K562 (cell line): ENCODE data around the gene MUSTN1. TPM values are rescaled to one million over a fixed set of nuclear protein-coding genes. Genes with fewer than 3 reads are reported as not detected.
A peak's percentile ranks its signal among the peaks of the same experiment; 100 is the strongest.

Experiments
- ATAC-seq: fragments of 200-7000 bp; cut with Tn5 transposase; 3 replicates; pipeline ENCODE4 v1.9.1; 2020; ENCODE audit warnings: moderate library complexity
- BruUV-seq: library from RNA; stranded (reverse); fragments of 400-500 nt; replicated peaks from 2 replicates; lab custom pipeline; 2021; lab: Mats Ljungman, UMichigan
- CTCF ChIA-PET: fragments of 300-600 bp; formaldehyde crosslinking; extraction: SDS; loops from one replicate; lab custom pipeline; 2021; ENCODE audit warnings: low intra/inter-chr PET ratio; lab: Yijun Ruan, JAX
- POLR2A ChIA-PET: fragments of 300-600, 350-650 bp; sonication (Branson Sonifier 250); formaldehyde crosslinking; extraction: SDS; loops from one replicate; lab custom pipeline; 2021; ENCODE audit warnings: antibody characterized with exemption, inconsistent platforms; lab: Yijun Ruan, JAX
- DNase-seq, 4 experiments: peaks; one replicate each; pipeline versions ENCODE4 v3.0.0 to v3.0.0-alpha.2; 2011 to 2018; ENCODE audit warnings: low spot score in 3 of 4, mixed read lengths in 3 of 4; ENCODE audit errors: extremely low read depth in 1 of 4
- FAIRE-seq: peaks from 2 replicates; lab custom pipeline; 2011; peaks lifted over from hg19 to GRCh38; lab: Jason Lieb, UNC
- H2AFZ ChIP-seq: 2 replicates; pipeline ENCODE4 v1.6.0; 2011; ENCODE audit warnings: low read depth, low read length, control low read depth, inconsistent platforms
- H3K27ac ChIP-seq: fragments of 200-600 bp; 3 replicates; pipeline ENCODE4 v1.8.0; 2011; ENCODE audit warnings: low read depth, mild to moderate bottlenecking, control low read depth, inconsistent platforms, low read length, moderate library complexity, mixed read lengths; ENCODE audit errors: extremely low read depth
- H3K27me3 ChIP-seq, 2 experiments: fragments of 300-600 bp in 1 of 2; 2 replicates in 1 of 2; 3 replicates in 1 of 2; pipeline versions ENCODE4 v1.6.0 to v1.8.0; 2011; ENCODE audit warnings: inconsistent platforms in 2 of 2, low read length in 2 of 2, mild to moderate bottlenecking in 1 of 2, mixed read lengths in 1 of 2, moderate library complexity in 1 of 2; ENCODE audit not compliant: control insufficient read depth in 2 of 2, insufficient read depth in 2 of 2
- H3K36me3 ChIP-seq: fragments of 300-600 bp; 3 replicates; pipeline ENCODE4 v1.8.0; 2011; ENCODE audit warnings: mild to moderate bottlenecking, low read length, inconsistent platforms; ENCODE audit not compliant: control insufficient read depth, insufficient read depth
- H3K4me1 ChIP-seq, 2 experiments: fragments of 200-600 bp in 1 of 2; replicated peaks in 1 of 2; 2 replicates in 1 of 2; 3 replicates in 1 of 2; pipeline versions ENCODE4 v1.5.1 to v1.8.0; 2011; ENCODE audit warnings: inconsistent platforms in 2 of 2, low read length in 2 of 2, mild to moderate bottlenecking in 1 of 2, mixed read lengths in 1 of 2, moderate library complexity in 1 of 2; ENCODE audit not compliant: control insufficient read depth in 2 of 2, insufficient read depth in 2 of 2
- H3K4me2 ChIP-seq: 2 replicates; pipeline ENCODE4 v1.6.1; 2011; ENCODE audit warnings: low read length, control low read depth, inconsistent platforms, mixed read lengths; ENCODE audit not compliant: insufficient read depth
- H3K4me3 ChIP-seq: fragments of 200-600 bp; sonication (generic), shearing (Covaris generic); 2 replicates; pipeline ENCODE4 v1.5.1; 2016; ENCODE audit warnings: control low read depth, inconsistent platforms
- H3K79me2 ChIP-seq: fragments of 200-600 bp; 3 replicates; pipeline ENCODE4 v1.8.0; 2011; ENCODE audit warnings: low read length, inconsistent platforms; ENCODE audit not compliant: control insufficient read depth, insufficient read depth
- H3K9ac ChIP-seq, 2 experiments: 2 replicates each; pipeline versions ENCODE4 v1.6.0 to v1.6.1; 2011; ENCODE audit warnings: low read depth in 2 of 2, low read length in 2 of 2, control low read depth in 1 of 2, inconsistent platforms in 1 of 2, mild to moderate bottlenecking in 1 of 2, mixed read lengths in 1 of 2; ENCODE audit not compliant: insufficient read depth in 1 of 2
- H3K9me1 ChIP-seq: one replicate; pipeline ENCODE4 v1.6.0; 2011; ENCODE audit warnings: inconsistent platforms, mild to moderate bottlenecking, low read length, moderate library complexity; ENCODE audit not compliant: control insufficient read depth, insufficient read depth
- H3K9me3 ChIP-seq: replicated peaks from 2 replicates; pipeline ENCODE4 v1.5.1; 2011; ENCODE audit warnings: low read depth, low read length, inconsistent platforms; ENCODE audit not compliant: control insufficient read depth, insufficient read depth
- H4K20me1 ChIP-seq: replicated peaks from 2 replicates; pipeline ENCODE4 v1.6.1; 2011; ENCODE audit warnings: low read length, inconsistent platforms, mixed read lengths; ENCODE audit not compliant: control insufficient read depth, insufficient read depth
- CBFA2T3 ChIP-seq: fragments of 450-650 bp; IDR thresholded peaks from 2 replicates; pipeline ENCODE4 v1.6.1; 2017
- CTCF ChIP-seq, 3 experiments: IDR thresholded peaks in 2 of 3; conservative IDR thresholded peaks in 1 of 3; 2 replicates each; pipeline ENCODE4 v1.5.1; 2011 to 2012; ENCODE audit warnings: low read length in 3 of 3, mild to moderate bottlenecking in 3 of 3, control low read depth in 2 of 3, improper control_type of control experiment in 1 of 3, inconsistent platforms in 1 of 3, low read depth in 1 of 3, mixed read lengths in 1 of 3, moderate library complexity in 1 of 3; ENCODE audit not compliant: insufficient read depth in 2 of 3
- WGBS: fragments of 100-300 bp; shearing (Covaris generic); methylation state at CpG from one replicate; pipeline ENCODE4 v1.1.6; 2016; ENCODE audit warnings: low coverage, mixed read lengths; ENCODE audit not compliant: insufficient coverage; ENCODE audit errors: missing lambda C conversion rate; 5-methylcytosine and 5-hydroxymethylcytosine counted together
- in situ Hi-C: fragments of 300-500 bp; cut with MboI; formaldehyde crosslinking; loops from 4 replicates; pipeline ENCODE4 v1.15.0; 2018; ENCODE audit warnings: inconsistent platforms, mixed read lengths
- intact Hi-C: fragments of 100-400 bp; cut with micrococcal nuclease; formaldehyde crosslinking; loops from 2 replicates; pipeline ENCODE4 v1.14.2; 2022
- polyA plus RNA-seq, 8 experiments: library from polyadenylated mRNA; depleted of rRNA in 4 of 8; stranded (reverse) in 5 of 8; unstranded in 3 of 8; fragments of >200 nt; fragmentation: Nextera tagmentation in 2 of 8; fragmentation: Illumina TruSeq in 1 of 8; extraction: Ambion mirVana in 2 of 8; extraction: Trizol in 1 of 8; gene quantifications; 2 replicates each; pipeline versions ENCODE4 v1.2.1 to v1.2.3, GENCODE V29; 2011 to 2014; ENCODE audit warnings: inconsistent platforms in 1 of 8, missing spikeins in 1 of 8
- total RNA-seq, 7 experiments: library from RNA; depleted of rRNA in 6 of 7; stranded (reverse); fragments of >200 nt in 6 of 7; fragmentation: Illumina TruSeq in 2 of 7; extraction: Trizol in 2 of 7; gene quantifications; 2 replicates each; pipeline versions ENCODE4 v1.2.1 to v1.2.3, GENCODE V29; 2011 to 2021; ENCODE audit warnings: low replicate concordance in 1 of 7

MUSTN1 gene
- total and polyA plus RNA-seq, 9 of the 15 experiments (the other 6 are each of a cell fraction or from before 2014, with no cell fraction given) = 0.15 to 0.78 (median 0.44) TPM; not detected in 4

GRCh38 chr3:52827866-52828376 lies 6.9 kb downstream of the MUSTN1 start:
- in situ Hi-C loops = no loop called here
- TF ChIP-seq CBFA2T3 (no peak), CTCF (IDR thresholded peaks at IDR 0.05 in 2 of 3, conservative IDR thresholded peaks at IDR 0.05 in 1 of 3; ENCODE audit: insufficient read depth in 2 of 3, low read depth in 1 of 3, low read length in 3 of 3) (peak in 1 of 3 experiments; percentile 32; a peak in 1 of 6 replicates)
- TF ChIP-seq, all 486 proteins: peak for 1
- Histone ChIP-seq H4K20me1 (no peaks in the 10 kb centered on the region; the same call in 1 of the 2 replicates), H3K36me3 (no peaks in the 10 kb centered on the region), H3K27me3 (peaks cover 0 to 44% of the 10 kb centered on the region in 2 experiments; a peak in 4 of 5 replicates), H3K9me1 (no peaks in the 10 kb centered on the region), H3K4me2 (no peak overlapping the region), H3K9me3 (no peaks in the 10 kb centered on the region), H3K79me2 (no peaks in the 10 kb centered on the region), H3K9ac (no peak overlapping the region; a peak in 1 of 4 replicates), H3K4me3 (no peak overlapping the region), H3K27ac (no peak overlapping the region), H3K4me1 (peaks cover 15 to 26% of the 10 kb centered on the region in 2 experiments), H2AFZ (no peak overlapping the region)
- intact Hi-C loops = no loop called here
- DNase-seq (no peak), ATAC-seq (0 out of 3 replicates have a peak, but pooled peaks have one; percentile 26), FAIRE-seq (no peak)
- ChIA-PET CTCF (no interaction called here), POLR2A (interaction anchor here (0.5 to 1.2 kb wide), 2 partner anchors 7 to 13 kb away, joined by 3 read pairs; no protein-coding TSS in a partner anchor)
- WGBS = 13% methylated on average over 7 of the region's 10 CpGs
- BruUV-seq = no TSS peak
